HuH-7.5 (cell line): ENCODE measurements around the gene MARK2.
"Not testable (repeated sequence)": the region's sequence is repeated elsewhere in the genome, so short reads cannot be mapped to it uniquely, and the experiment has no call there.

Experiments
- DNase-seq: peaks from one replicate; pipeline ENCODE4 v3.0.0; 2011; ENCODE audit warnings: low spot score

Gene MARK2

DNA sequence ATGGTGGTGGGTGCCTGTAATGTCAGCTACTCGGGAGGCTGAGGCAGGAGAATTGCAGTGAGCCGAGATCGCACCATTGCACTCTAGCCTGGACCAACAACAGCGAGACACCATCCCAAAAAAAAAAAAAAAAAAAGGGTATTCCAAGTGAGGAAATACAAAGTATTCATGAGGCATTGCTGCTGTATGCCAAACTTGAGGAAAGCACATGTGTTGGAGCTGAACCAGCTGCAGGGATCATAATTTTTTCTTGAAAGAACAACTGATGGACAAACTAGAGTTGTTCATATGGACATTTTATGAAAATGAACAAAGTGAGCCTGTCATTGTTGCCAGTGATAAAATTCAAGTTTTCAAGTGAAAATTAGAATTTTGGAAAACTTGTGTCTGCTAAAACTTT, 15.8 kb downstream of the MARK2 start:
- no peak for DNase-seq

- DNase-seq = no peak
These were observed 17.1 kb downstream of the MARK2 start for GRCh38 chr11:63855975-63856374.

DNA sequence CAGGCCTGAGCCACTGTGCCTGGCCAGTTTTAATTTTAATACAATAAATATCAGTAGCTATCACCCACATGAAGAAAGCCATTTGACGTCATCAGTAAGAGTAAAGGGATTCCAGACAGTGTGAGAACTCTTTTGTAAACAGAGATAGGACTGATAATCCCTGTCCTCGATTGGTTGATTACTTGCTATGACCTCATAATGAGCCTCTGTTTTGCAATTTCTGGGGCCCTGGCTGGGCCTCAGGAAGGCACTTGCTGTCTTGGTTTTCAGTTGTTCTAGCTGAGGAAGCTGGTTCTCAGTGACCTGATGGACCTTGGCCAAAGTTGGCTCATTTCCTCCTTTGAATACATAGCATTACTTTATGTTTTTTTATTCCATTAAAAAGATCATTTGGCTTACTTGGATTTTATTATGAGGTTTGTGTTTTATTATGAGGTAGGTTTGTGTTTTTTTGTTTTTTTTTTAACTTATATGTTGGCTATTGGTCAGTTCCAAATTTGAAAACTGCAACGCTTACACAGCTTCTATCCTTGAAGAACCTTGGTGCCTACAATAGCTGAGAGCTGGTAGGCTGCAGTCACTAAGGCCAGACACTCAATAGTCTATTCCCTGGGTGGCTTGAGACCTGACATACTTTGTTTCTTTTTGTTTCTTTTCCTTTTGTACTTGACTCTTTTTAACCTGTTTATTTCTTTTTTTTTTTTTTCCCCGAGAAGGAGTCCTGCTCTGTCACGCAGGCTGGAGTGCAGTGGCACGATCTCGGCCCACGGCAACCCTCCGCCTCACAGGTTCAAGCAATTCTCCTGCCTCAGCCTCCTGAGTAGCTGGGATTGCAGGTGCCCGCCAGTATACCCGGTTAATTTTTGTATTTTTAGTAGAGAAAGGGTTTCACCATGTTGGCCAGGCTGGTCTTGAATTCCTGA, 20.0 kb downstream of the MARK2 start:
- no peak for DNase-seq

- no peak for DNase-seq
These were observed 24.0 kb downstream of the MARK2 start for GRCh38 chr11:63862923-63863322.

DNA sequence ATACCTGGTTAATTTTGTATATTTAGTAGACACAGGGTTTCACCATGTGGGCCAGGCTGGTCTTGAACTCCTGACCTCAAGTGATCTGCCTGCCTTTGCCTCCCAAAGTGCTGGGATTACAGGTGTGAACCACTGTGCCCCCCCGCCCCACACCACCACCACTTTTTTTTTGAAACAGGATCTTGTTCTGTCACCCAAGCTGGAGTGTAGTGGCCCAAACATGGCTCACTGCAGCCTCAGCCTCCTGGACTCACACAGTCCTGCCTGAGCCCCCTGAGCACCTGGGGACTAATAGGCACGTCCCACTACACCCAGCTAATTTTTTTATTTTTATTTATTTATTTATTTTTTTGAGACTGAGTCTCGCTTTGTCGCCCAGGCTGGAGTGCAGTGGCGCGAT, 24.7 kb downstream of the MARK2 start:
- DNase-seq = not testable (repeated sequence)

- no peak for DNase-seq
These were observed 27.3 kb downstream of the MARK2 start for GRCh38 chr11:63866211-63866610.

DNA sequence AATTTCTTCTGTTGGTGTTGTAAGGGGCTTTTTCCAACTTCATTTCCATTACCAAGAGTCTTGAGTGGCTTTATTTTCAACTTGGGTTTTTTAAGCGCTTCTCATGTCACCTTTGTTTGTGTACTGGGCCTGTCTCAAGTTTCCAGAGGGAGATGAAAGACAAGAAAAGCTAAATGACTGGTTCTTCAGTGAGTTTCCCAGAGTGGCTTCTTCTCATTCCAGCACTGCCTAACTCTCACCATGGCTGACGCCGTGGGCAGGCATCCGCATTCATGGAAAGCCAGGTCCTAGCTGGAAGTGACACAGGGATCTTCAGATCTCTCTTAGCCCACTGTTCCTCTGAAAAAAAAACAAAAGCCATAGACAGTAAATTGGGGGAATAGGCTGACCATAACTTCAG, 28.6 kb downstream of the MARK2 start:
- no peak for DNase-seq

GRCh38 chr11:63868399-63869064, 29.6 kb downstream of the MARK2 start:
- no peak for DNase-seq

DNA sequence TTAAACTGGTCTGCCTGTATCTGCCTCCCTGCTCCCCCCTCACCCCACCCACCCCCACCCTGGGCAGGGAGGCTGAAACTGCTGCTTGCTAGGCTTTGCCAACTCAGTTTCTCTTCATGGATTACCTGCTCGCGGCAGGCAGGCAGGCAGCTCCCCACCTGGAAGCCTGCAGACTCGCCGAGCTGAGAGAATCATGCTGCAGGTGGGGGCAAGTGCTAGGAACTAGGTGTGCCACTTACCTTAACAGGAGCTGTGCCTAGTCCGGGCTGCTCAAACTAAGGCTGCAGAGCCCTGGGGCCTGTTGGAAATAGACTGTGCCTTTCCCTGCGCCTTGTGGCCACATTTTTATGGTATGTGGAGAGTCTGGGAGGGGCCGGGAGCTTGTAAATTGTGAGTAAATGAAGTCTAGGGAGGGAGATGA, 30.3 kb downstream of the MARK2 start:
- no peak for DNase-seq

- no peak for DNase-seq
These were observed 30.8 kb downstream of the MARK2 start for GRCh38 chr11:63869683-63870082.

- no peak for DNase-seq
These were observed 31.6 kb downstream of the MARK2 start for GRCh38 chr11:63870351-63871140.

GRCh38 chr11:63871962-63872799, 33.3 kb downstream of the MARK2 start:
- peak; percentile 64 for DNase-seq

- DNase-seq = no peak
These were observed 33.9 kb downstream of the MARK2 start for GRCh38 chr11:63872800-63873197.

- DNase-seq = no peak
These were observed 34.4 kb downstream of the MARK2 start for GRCh38 chr11:63873311-63873710.

DNA sequence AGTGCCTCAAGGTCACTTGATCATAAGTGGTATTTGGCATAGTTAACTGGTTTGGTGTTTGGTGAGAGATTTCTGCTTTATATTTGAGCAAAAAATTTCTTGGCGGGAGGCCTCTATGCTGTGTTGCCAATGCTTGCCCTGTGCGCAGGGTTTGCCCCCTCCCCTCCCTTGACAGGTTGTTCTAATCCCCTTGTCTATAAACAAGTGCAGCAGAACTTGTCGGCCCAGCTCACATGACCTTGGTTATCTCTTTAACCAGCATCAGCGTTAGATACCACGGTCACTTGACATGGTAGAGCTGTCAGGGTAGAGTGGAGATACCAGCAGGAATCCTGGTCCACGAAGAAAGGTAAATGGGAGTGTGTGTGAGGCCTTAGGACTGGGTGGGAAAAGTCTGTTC, 35.6 kb downstream of the MARK2 start:
- no peak for DNase-seq

- DNase-seq = no peak
These were observed 36.7 kb downstream of the MARK2 start for GRCh38 chr11:63875506-63876065.

- no peak for DNase-seq
These were observed 37.7 kb downstream of the MARK2 start for GRCh38 chr11:63876616-63877015.

GRCh38 chr11:63877658-63878241, 38.8 kb downstream of the MARK2 start:
- no peak for DNase-seq

- no peak for DNase-seq
These were observed 40.9 kb downstream of the MARK2 start for GRCh38 chr11:63879598-63880402.

DNA sequence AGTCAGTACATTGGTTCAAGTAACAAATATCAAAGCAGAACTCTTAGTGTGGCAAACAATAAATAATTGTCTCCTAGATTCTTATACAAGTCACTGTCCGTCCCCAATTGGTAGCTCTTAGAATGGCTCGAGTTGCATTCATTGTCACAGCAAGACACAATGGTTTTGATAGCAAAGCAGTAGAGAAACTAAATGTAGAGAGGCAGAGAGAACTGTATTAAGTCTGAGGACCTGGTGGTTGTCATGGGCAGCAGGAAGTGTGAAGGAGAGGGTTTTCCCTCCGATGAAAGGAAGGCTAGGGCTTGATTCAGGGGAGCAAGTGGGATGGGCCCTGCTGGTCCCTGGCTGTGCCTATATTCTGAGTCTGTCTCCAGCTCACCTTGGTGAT, 41.5 kb downstream of the MARK2 start:
- no peak for DNase-seq
